ENCODE data around the gene LRCH1.
A peak's percentile ranks its signal among the peaks of the same experiment; 100 is the strongest.

- TF ChIP-seq CTCF (IDR thresholded peaks at IDR 0.05) = no peak
- TF ChIP-seq POLR2A (IDR thresholded peaks at IDR 0.05) = no peak
- peak in 1 of 2 donors; percentile 22 for TF ChIP-seq EP300 (IDR thresholded peaks at IDR 0.05)
Observed at GRCh38 chr13:46575818-46576221, 22.9 kb downstream of the LRCH1 start.
